HG02840 (cell line): Measurements from ENCODE around the gene UCHL1.

Source experiments
- ATAC-seq: cut with Tn5 transposase; IDR thresholded peaks from one replicate; pipeline ENCODE4 v1.9.1; 2021; ENCODE audit warnings: mild to moderate bottlenecking, moderate library complexity, moderate number of reproducible peaks; ENCODE audit not compliant: unreplicated experiment, low FRiP score

The UCHL1 gene

GRCh38 chr4:41256740-41257256, at the start of gene UCHL1:
Gene UCHL1 (plus strand): TSS chr4:41256928. CDS start chr4:41256977, 49 bp downstream.
- no peak for ATAC-seq

DNA sequence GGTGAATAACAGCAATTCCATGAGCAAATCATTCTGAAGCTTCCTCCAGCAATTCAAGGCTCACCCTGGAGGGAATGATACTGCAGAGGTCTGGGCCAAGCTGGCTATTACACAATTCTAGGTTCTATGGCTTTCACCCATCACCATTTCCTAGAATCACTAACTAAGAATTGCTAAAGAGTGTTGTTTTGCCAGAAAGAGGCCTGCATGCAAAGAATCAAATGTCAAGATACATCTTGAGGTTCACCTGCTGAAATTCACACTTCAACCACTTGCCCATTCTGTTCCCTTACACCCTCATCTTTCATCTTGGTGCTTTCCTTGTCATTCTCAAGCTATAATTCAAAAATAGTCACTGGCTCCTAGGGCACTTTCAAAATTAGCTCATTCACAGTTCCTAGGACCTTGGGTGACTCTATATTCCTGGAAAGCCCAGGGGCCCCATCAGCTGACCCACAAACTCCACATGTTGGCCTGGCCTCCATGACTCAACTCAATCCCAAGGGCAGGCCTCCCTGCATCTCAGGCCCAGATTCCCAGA, 49.4 kb upstream of the UCHL1 start:
- ATAC-seq = no peak

GRCh38 chr4:41209187-41209586, 47.5 kb upstream of the UCHL1 start:
- ATAC-seq = no peak

GRCh38 chr4:41209901-41210300, 46.8 kb upstream of the UCHL1 start:
- no peak for ATAC-seq

DNA sequence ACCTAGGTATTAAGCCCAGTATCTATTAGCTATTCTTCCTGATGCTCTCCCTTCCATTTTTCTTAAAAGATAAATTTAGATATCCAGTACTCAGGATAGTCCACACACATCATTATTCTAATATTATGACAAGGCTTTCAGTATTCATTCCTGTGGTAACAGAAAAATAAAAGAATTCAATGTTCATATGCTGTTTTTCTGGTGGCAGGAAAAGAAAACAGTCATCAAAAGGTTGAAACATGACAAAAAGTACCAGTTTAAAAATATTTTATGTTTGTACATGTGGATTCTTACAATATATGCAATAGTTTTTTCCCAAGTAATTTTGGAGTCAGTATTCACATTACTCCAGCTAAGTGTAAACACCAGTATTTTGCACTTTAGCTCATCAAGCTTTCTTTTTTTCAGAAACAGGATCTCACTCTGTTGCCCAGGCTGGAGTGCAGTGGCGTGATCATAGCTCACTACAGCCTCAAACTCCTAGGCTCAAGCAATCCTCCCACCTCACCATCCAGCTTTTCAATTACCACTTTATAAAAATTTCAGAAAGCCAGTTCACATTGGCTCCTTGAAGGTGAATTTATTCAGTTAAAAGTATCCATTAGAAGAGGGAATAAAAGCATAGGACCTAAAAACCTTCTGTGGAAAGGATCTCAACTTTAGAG, 44.6 kb upstream of the UCHL1 start:
- no peak for ATAC-seq

- no peak for ATAC-seq
These were observed 44.0 kb upstream of the UCHL1 start for GRCh38 chr4:41212616-41213203.

DNA sequence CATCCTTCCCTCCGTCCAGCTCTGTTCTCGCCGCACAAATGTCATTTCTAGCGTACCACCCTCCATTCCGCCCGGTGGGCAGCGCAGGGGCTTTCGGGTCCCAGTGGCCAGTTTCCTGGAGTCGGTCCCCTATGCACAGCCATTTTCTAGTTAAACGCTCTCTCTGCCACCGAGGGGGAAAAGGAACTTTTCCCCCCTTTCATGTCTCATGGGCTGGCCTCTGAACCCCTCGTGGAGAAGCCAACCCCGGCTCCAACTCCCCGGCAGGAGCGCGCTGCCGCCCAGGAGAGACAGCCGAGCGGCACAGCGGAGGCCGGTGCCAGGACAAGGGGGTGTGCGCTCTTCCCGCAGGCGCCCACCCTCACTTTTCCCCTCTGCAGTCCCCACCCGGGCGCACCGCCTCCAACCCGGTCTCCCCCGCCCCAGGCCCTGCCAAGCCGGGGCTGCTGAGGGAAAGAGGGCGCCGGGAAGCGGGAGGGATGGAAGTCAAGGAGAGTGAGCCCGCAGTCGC, 43.0 kb upstream of the UCHL1 start:
- peak; percentile 10 for ATAC-seq

DNA sequence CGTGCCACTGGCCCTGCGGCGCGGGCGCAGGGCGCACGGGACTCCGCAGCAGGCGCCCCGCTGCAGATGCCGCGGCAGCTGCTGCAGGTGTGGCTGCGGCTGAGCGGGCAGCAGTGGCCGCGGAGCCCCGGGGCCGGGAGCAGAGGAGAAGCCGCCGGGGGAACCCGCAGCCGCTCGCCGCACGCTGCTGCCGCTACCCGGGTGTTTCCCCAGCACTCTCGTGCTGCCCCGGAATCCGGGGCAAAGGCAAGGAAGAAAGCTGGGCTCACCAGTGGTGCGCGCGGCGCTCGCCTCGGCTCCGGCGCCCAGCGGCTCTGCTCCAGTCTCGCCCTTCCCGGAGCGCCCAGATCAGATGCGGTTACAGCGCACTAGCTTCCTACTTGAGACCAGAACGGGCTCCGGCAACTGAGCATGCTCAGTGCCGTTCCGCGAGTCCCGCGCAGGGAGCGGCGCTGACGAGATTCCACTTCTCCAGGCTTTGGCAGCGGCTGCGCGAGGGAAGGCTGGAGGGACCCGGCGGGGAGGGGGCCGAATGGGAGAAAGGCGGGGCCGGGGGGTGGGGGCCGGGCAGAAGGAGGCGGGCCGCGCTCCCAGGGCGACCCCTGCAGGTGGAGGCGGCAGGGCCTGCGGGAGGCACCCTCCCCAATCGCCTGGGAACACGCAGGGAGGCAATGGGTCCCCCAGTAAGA, 42.4 kb upstream of the UCHL1 start, which contains the start of gene APBB2:
Gene APBB2 (minus strand): TSS at position 407 of the 689 bp plus-strand sequence. CDS start 181,288 bp downstream, outside the sequence.
- peak; percentile 60 for ATAC-seq

DNA sequence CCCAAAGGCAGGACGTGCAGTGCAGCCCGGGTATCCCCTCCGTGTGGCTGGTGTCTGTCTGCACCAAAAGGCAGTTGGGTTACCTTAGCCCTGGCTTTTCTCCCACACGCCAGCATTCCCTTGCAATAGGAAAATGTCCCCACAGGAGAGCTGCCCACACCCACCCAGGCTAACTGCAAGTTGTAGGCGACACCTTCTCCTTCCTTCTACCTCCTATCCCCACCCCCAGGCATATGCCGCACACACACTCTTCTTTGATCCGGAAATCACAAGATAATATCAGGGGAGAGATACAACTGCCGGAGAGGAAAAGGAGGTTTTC, 41.9 kb upstream of the UCHL1 start:
- ATAC-seq = no peak

- ATAC-seq = no peak
These were observed 41.6 kb upstream of the UCHL1 start for GRCh38 chr4:41215155-41215554.

DNA sequence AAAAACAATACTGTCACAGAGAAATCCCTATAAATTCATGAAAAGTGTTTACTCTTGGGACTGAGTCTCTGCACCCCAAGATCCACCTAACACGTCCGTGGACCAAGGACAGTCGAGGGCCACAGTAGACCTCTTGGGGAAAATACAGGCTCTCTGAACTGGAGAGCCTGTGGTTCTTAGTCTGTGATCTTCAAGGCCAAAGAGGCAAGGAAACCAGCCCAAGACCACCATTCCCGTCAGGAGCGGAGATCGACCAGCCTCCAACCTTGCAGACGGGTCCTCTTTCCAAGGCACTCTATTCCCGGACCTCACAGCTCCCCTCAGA, 40.8 kb upstream of the UCHL1 start:
- ATAC-seq = no peak

- ATAC-seq = peak; percentile 40
These were observed 40.3 kb upstream of the UCHL1 start for GRCh38 chr4:41216294-41217019.

DNA sequence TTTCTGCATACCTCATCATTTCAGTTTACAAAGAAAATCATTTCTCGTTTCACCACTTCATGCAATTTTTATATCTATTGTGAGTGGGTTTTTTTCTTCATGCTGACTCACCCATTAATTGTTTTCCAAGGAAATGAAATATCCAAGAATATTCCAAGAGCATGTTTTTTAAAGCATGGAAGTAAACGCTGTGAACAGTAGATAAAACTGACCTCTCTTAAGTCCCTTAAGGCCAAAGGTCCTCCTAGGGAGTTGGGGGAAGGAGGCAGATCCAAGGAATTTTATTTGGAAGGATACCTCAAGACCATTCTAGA, 39.8 kb upstream of the UCHL1 start:
- ATAC-seq = no peak

DNA sequence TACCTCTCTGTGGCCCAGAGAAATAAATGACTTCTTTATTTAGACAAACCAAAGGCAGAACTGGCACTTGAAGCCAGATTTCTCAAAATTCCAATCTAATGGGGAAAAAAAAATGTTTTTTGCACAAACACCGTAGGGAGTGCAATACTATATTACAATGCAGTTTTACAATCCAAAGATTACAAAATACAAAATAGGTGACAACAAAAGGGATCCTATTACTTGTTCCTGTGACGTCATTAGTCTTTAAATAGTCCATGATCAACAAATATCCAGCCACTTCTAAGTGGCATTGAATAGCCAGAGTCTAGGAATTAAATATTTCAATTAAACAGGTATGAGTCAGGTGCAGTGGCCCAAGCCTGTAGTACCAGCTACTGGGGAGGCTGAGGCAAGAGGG, 39.4 kb upstream of the UCHL1 start:
- no peak for ATAC-seq

GRCh38 chr4:41218703-41219102, 38.0 kb upstream of the UCHL1 start:
- no peak for ATAC-seq

DNA sequence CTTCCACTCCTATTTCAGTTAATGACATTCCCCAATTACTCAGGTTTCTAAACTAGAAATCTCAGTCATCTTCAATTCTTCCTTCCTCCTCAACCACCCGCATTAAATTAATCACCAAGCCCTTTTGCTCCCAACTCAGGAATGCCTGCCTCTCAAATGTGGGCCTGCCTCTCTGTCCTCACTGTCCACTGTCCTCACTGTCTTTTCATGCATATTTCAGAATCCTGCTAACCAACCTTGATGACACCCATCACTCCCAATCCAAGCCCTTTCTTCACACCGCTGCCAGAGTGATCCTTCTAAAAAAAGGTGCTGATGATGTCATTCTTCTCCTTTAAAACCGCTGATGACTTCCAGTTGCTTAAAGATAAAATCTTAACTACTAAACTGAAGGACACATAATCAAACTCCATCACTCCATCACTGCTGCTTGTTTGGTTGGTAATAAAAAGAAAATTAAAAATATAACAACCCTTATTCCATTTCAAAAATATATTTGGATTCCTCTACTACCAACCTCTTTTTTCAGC, 37.2 kb upstream of the UCHL1 start:
- ATAC-seq = no peak

GRCh38 chr4:41221850-41222645, 34.7 kb upstream of the UCHL1 start:
- no peak for ATAC-seq

DNA sequence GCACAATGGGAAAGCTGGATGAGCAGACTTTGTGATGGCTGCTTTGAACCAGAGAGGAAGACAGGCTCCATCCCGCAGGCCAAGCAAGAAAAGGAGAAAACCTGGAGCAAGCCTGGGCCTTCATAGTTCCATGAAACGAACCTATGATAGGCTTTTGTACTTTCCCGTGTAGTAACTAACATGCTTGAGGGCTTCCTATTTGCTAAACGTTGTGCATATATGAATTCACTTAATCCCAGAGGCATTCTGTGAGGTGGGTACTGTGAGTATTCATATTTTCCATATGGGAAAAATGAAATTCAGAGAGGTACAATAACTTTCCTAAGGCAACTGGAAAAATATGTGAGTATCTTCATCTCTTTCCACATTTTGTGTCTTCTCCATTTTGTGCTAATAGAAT, 28.8 kb upstream of the UCHL1 start:
- no peak for ATAC-seq

DNA sequence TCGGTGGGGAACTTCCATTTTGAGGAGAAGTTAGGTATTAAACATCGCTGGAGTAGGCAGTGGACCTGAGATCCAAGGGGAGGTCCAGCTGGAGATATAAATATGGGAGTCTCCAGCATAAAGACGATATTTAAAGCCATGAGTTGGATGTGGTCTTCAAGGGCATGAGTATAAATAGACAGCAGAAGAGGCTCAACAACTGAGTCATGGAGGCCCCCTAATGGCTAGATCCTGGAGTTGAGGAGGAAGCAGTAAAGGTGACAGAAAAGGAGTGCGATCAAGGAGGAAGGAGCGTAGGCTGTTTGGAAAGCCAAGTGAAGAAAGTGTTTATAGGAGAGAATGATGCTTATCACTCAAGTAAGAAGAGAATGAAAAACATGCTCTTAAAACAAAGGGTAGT, 24.3 kb upstream of the UCHL1 start:
- ATAC-seq = no peak

DNA sequence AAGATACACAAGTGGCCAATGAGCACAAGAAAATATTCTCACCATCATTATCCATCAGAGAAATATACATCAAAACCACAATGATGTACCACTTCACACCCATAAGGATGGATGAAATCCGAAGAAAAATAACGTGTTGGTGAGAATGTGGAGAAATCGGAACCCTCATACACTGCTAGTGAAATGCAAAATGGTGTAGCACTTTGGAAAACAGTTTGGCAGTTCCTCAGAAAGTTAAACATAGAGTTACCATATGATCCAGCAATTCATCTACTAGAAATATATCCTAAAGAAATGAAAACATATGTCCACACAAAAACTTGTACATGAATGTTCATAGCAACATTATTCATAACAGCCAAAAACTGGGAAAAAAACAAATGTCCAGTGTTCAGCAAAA, 23.9 kb upstream of the UCHL1 start:
- no peak for ATAC-seq
